Measurements from ENCODE around the gene PHETA1.
"Not testable (repeated sequence)": the region's sequence is repeated elsewhere in the genome, so short reads cannot be mapped to it uniquely, and the experiment has no call there.

PHETA1 gene

GRCh38 chr12:111349101-111349747 lies 19.7 kb downstream of the PHETA1 start:
- no peak for DNase-seq (ENCODE audit: low read depth)

- DNase-seq (ENCODE audit: low read depth): no peak
These were observed 20.8 kb downstream of the PHETA1 start for GRCh38 chr12:111347891-111348644.

- DNase-seq (ENCODE audit: low read depth): no peak
These were observed 24.5 kb downstream of the PHETA1 start for GRCh38 chr12:111344254-111344875.

GRCh38 chr12:111343181-111343580 lies 25.7 kb downstream of the PHETA1 start:
- no peak for DNase-seq (ENCODE audit: low read depth)

- DNase-seq (ENCODE audit: low read depth): no peak
These were observed 26.5 kb downstream of the PHETA1 start for GRCh38 chr12:111342376-111342775.

GRCh38 chr12:111341426-111342065 lies 27.3 kb downstream of the PHETA1 start:
- DNase-seq (ENCODE audit: low read depth): no peak

- DNase-seq (ENCODE audit: low read depth): not testable (repeated sequence)
These were observed 28.2 kb downstream of the PHETA1 start for GRCh38 chr12:111340680-111341079.

- DNase-seq (ENCODE audit: low read depth): no peak
These were observed 28.7 kb downstream of the PHETA1 start for GRCh38 chr12:111340231-111340630.

- no peak for DNase-seq (ENCODE audit: low read depth)
These were observed 29.5 kb downstream of the PHETA1 start for GRCh38 chr12:111339321-111339938.

GRCh38 chr12:111338096-111338495 lies 30.8 kb downstream of the PHETA1 start:
- DNase-seq (ENCODE audit: low read depth): no peak

- DNase-seq (ENCODE audit: low read depth): no peak
These were observed 31.5 kb downstream of the PHETA1 start for GRCh38 chr12:111337371-111337770.

GRCh38 chr12:111336411-111336810 lies 32.5 kb downstream of the PHETA1 start:
- DNase-seq (ENCODE audit: low read depth): not testable (repeated sequence)

GRCh38 chr12:111335811-111336210 lies 33.1 kb downstream of the PHETA1 start:
- DNase-seq (ENCODE audit: low read depth): no peak

- not testable (repeated sequence) for DNase-seq (ENCODE audit: low read depth)
These were observed 33.6 kb downstream of the PHETA1 start for GRCh38 chr12:111335301-111335700.

- DNase-seq (ENCODE audit: low read depth): no peak
These were observed 34.4 kb downstream of the PHETA1 start for GRCh38 chr12:111334393-111334915.

GRCh38 chr12:111330800-111331752 lies 37.8 kb downstream of the PHETA1 start:
- DNase-seq (ENCODE audit: low read depth): no peak

GRCh38 chr12:111328138-111328537 lies 40.8 kb downstream of the PHETA1 start:
- no peak for DNase-seq (ENCODE audit: low read depth)

- DNase-seq (ENCODE audit: low read depth): no peak
These were observed 41.4 kb downstream of the PHETA1 start for GRCh38 chr12:111327474-111327873.

- DNase-seq (ENCODE audit: low read depth): no peak
These were observed 46.3 kb downstream of the PHETA1 start for GRCh38 chr12:111322336-111323250.

GRCh38 chr12:111321317-111321716 lies 47.6 kb downstream of the PHETA1 start:
- DNase-seq (ENCODE audit: low read depth): no peak

Measured in HS-27A (cell line).